ENCODE measurements around the gene PRDX2. TPM values are rescaled to one million over a fixed set of nuclear protein-coding genes. Genes with fewer than 3 reads are reported as not detected.

The PRDX2 gene
- polyA plus RNA-seq, 1 donor from 2014 or later = 882 TPM

DNA sequence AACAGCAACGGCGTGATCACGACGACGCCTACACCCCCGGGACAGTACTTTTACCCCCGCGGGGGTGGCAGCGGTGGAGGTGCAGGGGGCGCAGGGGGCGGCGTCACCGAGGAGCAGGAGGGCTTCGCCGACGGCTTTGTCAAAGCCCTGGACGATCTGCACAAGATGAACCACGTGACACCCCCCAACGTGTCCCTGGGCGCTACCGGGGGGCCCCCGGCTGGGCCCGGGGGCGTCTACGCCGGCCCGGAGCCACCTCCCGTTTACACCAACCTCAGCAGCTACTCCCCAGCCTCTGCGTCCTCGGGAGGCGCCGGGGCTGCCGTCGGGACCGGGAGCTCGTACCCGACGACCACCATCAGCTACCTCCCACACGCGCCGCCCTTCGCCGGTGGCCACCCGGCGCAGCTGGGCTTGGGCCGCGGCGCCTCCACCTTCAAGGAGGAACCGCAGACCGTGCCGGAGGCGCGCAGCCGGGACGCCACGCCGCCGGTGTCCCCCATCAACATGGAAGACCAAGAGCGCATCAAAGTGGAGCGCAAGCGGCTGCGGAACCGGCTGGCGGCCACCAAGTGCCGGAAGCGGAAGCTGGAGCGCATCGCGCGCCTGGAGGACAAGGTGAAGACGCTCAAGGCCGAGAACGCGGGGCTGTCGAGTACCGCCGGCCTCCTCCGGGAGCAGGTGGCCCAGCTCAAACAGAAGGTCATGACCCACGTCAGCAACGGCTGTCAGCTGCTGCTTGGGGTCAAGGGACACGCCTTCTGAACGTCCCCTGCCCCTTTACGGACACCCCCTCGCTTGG lies 9.3 kb downstream of the PRDX2 start:
- H3K9me3 ChIP-seq (ENCODE audit: low read length) = no peaks in the 10 kb centered on the region
- no peaks in the 10 kb centered on the region for H3F3A ChIP-seq (ENCODE audit: insufficient read depth, low read length, poor library complexity, severe bottlenecking)
- peak overlapping the region; percentile 52 for H3K27ac ChIP-seq (ENCODE audit: low read length)
- peak overlapping the region; percentile 82 for H3K9ac ChIP-seq (ENCODE audit: low read length)
- H3K9me2 ChIP-seq (ENCODE audit: insufficient read depth, low read length) = no peaks in the 10 kb centered on the region
- H3K4me3 ChIP-seq (ENCODE audit: low read length) = peak overlapping the region; percentile 87
- no peaks in the 10 kb centered on the region for H4K20me1 ChIP-seq (ENCODE audit: insufficient read depth)
- TF ChIP-seq SMC3 (conservative IDR thresholded peaks at IDR 0.05; ENCODE audit: poor library complexity) (no peak), POLR2AphosphoS5 (IDR thresholded peaks at IDR 0.05) (peak; percentile 19), EZH2 (IDR thresholded peaks at IDR 0.05; ENCODE audit: borderline replicate concordance, insufficient read depth, low read length, poor library complexity, severe bottlenecking) (peak; percentile 26)
- H3K4me2 ChIP-seq (ENCODE audit: low read length) = peak overlapping the region; percentile 80
- no peaks in the 10 kb centered on the region for H3K36me3 ChIP-seq (ENCODE audit: insufficient read depth, low read length)
- H2AFZ ChIP-seq (ENCODE audit: low read depth, low read length) = no peak overlapping the region
- H3K27me3 ChIP-seq (ENCODE audit: insufficient read depth, low read depth, low read length) = peaks cover 29% of the 10 kb centered on the region
- H3K79me2 ChIP-seq (replicated peaks; ENCODE audit: insufficient read depth, low read length) = no peaks in the 10 kb centered on the region

DNA sequence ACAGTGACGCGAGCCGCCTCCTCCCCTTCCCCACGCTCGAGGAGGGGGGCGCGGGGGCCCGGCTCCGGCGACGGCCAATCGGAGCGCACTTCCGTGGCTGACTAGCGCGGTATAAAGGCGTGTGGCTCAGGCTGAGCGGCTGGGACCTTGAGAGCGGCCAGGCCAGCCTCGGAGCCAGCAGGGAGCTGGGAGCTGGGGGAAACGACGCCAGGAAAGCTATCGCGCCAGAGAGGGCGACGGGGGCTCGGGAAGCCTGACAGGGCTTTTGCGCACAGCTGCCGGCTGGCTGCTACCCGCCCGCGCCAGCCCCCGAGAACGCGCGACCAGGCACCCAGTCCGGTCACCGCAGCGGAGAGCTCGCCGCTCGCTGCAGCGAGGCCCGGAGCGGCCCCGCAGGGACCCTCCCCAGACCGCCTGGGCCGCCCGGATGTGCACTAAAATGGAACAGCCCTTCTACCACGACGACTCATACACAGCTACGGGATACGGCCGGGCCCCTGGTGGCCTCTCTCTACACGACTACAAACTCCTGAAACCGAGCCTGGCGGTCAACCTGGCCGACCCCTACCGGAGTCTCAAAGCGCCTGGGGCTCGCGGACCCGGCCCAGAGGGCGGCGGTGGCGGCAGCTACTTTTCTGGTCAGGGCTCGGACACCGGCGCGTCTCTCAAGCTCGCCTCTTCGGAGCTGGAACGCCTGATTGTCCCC lies 10.1 kb downstream of the PRDX2 start, which contains the start of gene JUNB:
TSS of gene JUNB (plus strand) at position 142 of the 706 bp plus-strand sequence. CDS start at position 428, 286 bp downstream.
- peaks cover 29% of the 10 kb centered on the region for H3K27me3 ChIP-seq (ENCODE audit: insufficient read depth, low read depth, low read length)
- peak within 1 kb of the TSS; percentile 48 for H3K4me2 ChIP-seq (ENCODE audit: low read length)
- H3K9me3 ChIP-seq (ENCODE audit: low read length) = no peaks in the 10 kb centered on the region
- no peaks in the 10 kb centered on the region for H4K20me1 ChIP-seq (ENCODE audit: insufficient read depth)
- TF ChIP-seq MXI1 (conservative IDR thresholded peaks at IDR 0.05; ENCODE audit: poor library complexity, severe bottlenecking) (peak; percentile 76), SMC3 (conservative IDR thresholded peaks at IDR 0.05; ENCODE audit: poor library complexity) (peak; percentile 28), TAF1 (IDR thresholded peaks at IDR 0.05; ENCODE audit: low read depth) (peak; percentile 95), POLR2AphosphoS5 (IDR thresholded peaks at IDR 0.05) (peak; percentile 100), EZH2 (IDR thresholded peaks at IDR 0.05; ENCODE audit: borderline replicate concordance, insufficient read depth, low read length, poor library complexity, severe bottlenecking) (no peak), RAD21 (conservative IDR thresholded peaks at IDR 0.05) (no peak), EP300 (conservative IDR thresholded peaks at IDR 0.05; ENCODE audit: poor library complexity, severe bottlenecking) (peak; percentile 50), REST (IDR thresholded peaks at IDR 0.05; ENCODE audit: borderline replicate concordance) (peak; percentile 96)
- TF ChIP-seq, protein P1, sequence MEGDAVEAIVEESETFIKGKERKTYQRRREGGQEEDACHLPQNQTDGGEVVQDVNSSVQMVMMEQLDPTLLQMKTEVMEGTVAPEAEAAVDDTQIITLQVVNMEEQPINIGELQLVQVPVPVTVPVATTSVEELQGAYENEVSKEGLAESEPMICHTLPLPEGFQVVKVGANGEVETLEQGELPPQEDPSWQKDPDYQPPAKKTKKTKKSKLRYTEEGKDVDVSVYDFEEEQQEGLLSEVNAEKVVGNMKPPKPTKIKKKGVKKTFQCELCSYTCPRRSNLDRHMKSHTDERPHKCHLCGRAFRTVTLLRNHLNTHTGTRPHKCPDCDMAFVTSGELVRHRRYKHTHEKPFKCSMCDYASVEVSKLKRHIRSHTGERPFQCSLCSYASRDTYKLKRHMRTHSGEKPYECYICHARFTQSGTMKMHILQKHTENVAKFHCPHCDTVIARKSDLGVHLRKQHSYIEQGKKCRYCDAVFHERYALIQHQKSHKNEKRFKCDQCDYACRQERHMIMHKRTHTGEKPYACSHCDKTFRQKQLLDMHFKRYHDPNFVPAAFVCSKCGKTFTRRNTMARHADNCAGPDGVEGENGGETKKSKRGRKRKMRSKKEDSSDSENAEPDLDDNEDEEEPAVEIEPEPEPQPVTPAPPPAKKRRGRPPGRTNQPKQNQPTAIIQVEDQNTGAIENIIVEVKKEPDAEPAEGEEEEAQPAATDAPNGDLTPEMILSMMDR (IDR thresholded peaks at IDR 0.05; ENCODE audit: poor library complexity, severe bottlenecking) = peak; percentile 13
- H3K27ac ChIP-seq (ENCODE audit: low read length) = peak within 1 kb of the TSS; percentile 52
- no peaks in the 10 kb centered on the region for H3K9me2 ChIP-seq (ENCODE audit: insufficient read depth, low read length)
- no peaks in the 10 kb centered on the region for H3K79me2 ChIP-seq (replicated peaks; ENCODE audit: insufficient read depth, low read length)
- H3K36me3 ChIP-seq (ENCODE audit: insufficient read depth, low read length) = no peaks in the 10 kb centered on the region
- H3K4me3 ChIP-seq (ENCODE audit: low read length) = peak within 1 kb of the TSS; percentile 87
- peak within 1 kb of the TSS; percentile 82 for H3K9ac ChIP-seq (ENCODE audit: low read length)
- no peaks in the 10 kb centered on the region for H3F3A ChIP-seq (ENCODE audit: insufficient read depth, low read length, poor library complexity, severe bottlenecking)
- H2AFZ ChIP-seq (ENCODE audit: low read depth, low read length) = no peak within 1 kb of the TSS
